HG03064 (cell line): Measurements from ENCODE around the gene IER5L.
"Not testable (repeated sequence)": the region's sequence is repeated elsewhere in the genome, so short reads cannot be mapped to it uniquely, and the experiment has no call there.

Source experiments
- ATAC-seq: cut with Tn5 transposase; IDR thresholded peaks from one replicate; pipeline ENCODE4 v1.9.1; 2021; ENCODE audit warnings: low read depth; ENCODE audit not compliant: unreplicated experiment

IER5L gene

DNA sequence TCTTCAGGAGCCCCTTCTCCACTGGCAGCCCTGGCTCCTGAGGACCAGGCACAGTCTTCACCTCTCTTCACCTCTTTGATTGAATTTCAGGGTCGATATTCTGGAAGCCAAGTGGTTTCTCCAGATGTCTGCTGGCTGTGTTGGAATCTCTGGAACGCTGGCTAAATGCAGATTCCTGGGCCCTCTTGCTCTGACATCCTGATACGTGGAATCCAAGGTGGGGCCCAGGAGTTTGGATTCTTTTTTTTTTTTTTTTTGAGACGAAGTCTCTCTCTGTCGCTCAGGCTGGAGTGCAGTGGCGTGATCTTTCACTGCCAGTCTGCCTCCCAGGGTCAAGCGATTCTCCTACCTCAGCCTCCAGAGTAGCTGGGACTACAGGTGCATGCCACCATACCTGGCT lies 26.8 kb upstream of the IER5L start:
- ATAC-seq, result no peak

DNA sequence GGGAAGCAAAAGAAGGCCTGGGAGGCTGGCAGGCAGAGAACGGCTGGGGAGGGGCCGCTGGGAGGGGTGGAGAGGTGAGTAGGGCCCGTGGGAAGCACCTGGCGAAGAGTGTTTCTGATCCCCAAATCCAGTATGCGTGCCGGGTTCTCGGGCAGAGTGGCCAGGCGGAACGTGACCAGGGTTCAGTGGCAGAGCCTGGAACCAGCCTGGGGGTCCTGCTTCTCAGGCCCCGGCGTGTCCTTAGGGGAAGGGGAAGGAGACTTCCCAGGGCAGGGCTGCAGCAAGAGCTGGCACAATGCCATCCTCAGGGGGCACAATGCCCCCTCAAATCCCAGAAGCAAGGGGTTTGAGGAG lies 25.5 kb upstream of the IER5L start:
- ATAC-seq, result no peak

DNA sequence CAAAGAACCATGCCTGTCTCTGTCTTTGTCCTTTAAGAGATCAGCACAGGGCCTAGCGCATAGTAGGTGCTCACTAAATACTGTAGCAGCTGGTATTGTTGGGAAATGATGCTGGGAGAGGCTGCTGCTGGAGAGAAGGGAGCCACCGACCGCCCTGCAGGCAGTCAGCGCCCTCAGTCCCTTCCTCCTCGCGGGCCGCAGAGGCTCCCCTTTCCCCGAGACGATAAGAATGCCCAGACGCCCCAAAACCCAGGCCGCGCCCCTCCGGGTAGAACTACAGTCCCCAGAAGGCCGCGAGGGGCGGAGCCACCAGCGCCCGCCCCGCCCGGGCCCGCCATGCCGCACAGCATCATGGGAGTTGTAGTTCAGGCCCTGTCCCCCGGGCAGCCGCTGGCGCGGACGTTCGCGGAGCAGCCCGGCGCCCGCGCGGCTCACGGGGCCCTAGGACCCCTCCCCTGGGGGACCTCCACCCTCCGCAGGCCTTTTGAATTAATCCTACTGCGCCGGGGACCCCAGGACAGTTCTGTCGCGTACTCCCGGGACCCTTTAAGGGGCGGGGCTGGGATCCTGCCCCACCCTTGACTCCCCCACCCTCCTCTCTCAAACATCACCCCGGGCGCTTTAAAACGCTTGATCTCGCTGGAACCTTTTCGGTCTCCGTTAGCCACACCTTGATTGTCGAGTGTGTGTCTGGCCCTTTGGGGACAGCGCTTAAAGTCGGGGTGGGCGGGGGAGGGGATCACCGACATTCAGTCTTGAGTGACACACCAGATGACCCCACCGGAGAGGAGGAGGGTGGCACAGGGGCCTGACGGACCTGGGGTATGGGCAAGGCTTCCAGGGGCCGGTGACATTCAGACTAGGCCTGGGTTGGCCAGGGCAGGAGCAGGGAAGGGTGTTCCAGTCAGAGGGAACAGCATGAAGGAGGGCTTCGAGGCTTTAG lies 24.8 kb upstream of the IER5L start:
- peak; percentile 75 for ATAC-seq

DNA sequence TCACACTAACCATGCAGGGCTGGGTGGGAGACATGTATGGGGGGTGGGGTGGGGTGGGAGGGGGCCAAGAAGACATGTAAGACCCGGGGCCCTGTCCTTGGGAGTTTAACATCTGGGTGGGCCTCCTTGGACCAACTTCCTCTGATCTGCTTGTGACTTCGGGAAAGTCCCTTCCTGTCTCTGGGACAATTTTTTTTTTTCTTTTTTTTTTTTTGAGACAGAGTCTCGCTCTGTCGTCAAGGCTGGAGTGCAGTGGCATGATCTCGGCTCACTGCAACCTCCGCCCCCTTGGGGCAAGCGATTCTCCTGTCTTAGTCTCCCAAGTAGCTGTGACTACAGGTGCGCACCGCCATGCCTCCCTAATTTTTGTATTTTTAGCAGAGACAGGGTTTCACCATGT lies 23.8 kb upstream of the IER5L start:
- ATAC-seq, result no peak

DNA sequence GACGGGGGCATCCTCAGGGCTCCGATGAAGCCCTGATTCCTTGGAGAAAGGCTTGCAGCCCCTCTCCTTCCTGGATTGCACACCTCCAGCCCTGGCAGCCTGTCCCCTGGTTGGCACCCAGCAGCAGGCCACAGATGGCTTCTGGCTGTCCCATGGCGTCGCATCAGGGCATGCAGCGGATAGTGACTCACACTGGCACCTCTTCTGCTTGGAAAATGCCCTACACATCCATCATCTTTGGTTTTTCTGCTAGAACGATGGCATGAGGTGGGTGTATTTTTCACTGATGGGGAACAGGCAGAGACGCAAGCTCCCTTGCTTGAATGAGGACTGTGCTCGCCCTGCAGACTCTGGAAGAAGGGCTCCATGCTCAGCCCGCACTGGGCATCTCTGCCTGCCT lies 23.2 kb upstream of the IER5L start:
- ATAC-seq, result no peak

DNA sequence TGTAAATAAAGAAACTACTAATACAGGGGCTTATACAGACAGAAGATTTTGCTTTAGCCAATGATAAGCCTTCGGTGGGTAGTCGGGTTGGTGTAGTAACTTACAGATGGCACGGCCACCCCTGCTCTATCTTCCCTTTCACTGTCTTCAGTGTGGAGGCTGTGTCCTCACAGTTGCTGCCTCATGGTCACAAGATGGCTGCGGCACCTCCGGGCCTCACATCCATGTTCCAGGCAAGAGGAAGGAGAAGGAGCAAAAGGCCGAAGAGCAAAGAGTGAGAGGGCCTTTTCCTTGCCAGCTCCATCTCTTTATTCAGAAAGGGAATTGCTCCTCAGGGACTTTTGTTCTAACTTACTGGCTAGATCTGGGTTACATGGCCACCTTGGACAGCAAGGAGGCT lies 22.2 kb upstream of the IER5L start:
- ATAC-seq, result no peak

DNA sequence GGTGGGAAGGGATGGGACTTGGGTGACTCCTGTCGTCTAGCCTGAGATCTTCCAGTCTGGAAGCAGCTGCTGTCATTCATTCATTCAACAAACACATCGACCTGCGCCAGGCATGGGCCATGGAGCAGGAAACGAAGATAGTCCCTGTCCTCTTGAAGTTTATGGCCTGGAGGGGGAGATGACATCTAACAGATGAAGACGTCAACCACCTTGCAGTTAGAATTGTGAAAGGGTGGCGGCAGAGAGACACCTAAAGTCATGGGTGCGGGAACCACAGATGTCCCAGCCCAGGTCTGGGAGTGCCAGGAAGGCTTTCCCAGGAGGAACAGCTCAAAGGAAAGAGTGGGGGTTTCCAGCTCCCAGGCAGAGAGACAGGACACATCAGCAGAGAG lies 21.0 kb upstream of the IER5L start:
- no peak for ATAC-seq

DNA sequence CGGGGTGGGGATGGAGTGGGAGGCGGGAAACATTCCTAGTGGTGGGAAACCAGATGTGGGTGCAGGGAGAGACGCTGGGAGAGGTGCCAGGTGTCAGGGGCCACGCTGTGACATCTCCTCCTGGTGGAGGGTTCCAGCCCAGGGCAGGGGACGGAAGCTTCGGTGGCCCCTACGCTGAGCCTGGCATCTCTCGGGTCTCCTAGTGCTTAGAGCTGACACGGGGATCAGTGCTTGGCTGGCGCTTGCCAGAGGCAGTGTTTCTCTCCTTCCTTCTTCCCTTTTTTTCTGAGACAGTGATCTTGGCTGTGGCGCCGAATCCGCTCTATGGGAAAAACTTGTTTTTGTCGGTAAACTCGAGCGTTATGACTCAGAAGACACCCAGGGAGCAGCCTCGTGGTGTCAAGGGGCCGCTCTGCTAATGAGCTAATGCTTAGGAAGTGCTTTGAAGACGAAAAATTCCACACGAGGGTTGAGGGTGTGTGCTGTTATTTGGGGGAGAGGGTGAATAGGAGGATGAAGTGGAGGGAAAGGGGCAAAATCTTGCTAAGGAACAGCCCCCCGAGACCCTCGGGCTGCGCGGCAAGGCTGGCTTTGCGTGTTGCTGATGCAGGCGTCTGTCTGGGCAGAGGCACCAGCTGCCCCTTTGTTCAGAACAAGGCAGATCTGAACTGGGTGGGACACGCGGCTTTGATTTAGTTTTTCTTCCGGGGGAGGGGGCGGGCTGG lies 20.4 kb upstream of the IER5L start:
- no peak for ATAC-seq

DNA sequence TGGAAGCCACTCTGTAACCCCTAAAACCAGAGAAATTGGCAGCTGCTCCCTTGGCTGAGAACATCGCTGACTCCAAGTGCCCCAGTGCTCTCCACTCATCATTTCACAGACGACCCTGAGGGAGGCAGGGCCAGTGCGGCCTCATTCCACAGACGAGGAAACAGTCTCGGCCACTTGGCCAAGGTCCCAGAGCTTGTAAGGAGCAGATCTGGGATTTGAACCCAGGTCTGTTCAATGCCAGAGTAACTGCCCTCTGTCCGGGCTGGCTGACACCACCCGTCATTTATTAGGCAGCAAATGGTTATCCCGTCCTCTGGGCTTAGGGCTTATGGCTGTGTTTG lies 19.9 kb upstream of the IER5L start:
- no peak for ATAC-seq

DNA sequence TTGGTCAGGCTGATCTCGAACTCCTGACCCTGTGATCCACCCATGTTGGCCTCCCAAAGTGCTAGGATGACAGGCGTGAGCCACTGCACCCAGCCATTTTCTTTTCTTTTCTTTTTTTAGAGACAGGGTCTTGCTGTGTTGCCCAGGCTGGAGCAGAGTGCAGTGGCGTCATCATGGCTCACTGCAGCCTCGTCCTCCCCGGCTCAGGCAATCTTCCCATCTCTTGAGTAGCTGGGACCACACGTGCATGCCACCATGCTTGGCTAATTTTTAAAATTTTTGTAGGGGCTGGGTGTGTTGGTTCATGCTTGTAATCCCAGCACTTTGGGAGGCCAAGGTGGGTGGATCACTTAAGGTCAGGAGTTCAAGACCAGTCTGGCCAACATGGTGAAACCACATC lies 19.0 kb upstream of the IER5L start:
- not testable (repeated sequence) for ATAC-seq

DNA sequence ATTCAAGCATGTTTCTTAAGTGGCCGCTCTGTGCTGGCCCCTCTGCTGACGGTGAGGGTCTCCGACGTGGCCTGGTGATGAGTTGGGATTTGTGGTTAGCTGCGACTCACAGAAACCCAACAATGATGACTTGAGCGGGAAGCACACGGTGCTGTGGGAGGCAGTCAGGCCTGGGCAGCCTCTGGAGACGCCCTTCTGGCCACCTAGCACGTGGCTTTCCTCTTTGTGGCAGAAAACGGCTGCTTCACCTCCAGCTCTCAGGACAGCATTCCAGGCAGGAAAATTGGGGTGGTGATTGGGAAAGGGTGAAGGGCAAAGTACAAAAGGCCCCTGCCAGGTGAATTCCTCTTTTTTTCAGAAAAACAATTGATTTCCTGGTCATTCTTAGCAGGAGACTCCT lies 17.5 kb upstream of the IER5L start:
- no peak for ATAC-seq

DNA sequence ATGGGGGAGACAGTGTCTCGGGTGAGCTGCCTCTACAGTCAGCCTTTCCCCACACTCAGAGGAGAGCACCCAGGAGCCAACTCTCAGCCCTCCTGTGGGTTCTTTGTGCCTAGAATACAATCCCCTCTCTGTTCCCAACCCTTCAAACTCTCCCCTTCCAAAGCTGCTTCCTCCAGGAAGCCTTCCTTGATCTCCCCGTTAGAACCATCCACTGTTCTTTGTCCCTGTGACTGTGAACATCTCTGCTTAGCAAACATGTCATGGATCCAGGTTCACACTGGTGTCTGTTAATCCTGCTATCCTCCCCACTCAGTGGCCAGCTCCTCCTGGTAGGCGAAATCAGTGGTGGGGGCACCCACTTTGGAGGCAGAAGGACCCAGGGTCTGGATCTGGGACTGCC lies 16.2 kb upstream of the IER5L start:
- no peak for ATAC-seq

DNA sequence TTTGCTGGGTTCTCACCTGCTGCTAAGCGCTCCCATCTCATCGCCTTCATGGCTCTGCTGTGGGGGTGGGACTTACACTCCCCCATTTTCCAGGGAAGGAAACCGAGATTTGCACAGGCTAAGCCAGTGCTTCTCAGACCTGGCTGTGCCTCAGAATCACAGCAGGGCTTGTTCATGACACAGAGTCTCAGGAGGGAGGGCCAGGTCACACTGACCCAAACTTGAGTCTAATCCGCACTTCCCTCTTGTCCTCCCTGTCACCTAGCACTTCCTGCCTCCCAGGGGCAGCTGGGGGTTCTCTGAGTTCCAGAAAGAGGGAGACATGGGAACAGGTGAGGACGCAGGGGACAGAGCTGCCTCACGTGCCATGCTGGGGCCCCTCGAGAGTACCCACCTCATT lies 15.6 kb upstream of the IER5L start:
- ATAC-seq, result no peak

DNA sequence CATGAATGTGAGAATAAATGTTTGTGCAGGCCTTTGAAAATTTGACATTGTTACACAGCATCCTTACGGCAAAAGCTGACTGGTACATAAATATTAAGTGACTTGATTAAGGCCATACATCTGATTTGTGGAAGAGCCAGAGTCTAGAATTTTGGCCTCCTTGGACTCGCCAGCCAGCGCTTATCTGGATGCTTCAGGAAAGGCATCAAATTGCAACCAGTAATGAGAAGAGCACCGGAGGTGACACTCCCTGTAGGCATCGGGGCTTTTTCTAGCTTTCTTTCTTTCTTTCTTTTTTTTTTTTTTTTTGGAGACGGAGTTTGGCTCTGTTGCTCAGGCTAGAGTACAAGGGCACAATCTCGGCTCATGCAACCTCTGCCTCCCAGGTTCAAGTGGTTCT lies 13.2 kb upstream of the IER5L start:
- no peak for ATAC-seq

DNA sequence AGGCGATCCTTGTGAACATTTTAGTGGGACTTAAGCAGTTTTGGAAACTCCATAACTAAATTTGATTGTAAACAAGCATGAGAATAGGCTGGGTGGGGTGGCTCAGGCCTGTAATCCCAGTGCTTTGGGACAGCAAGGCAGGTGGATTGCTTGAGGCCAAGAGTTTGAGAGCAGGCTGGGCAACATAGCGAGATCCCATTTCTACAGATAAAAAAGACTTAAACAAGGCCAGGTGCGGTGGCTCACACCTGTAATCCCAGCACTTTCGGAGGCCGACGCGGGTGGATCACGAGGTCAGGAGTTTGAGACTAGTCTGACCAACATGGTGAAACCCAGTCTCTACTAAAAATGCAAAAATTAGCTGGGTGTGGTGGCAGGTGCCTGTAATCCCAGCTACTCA lies 11.9 kb upstream of the IER5L start:
- not testable (repeated sequence) for ATAC-seq

DNA sequence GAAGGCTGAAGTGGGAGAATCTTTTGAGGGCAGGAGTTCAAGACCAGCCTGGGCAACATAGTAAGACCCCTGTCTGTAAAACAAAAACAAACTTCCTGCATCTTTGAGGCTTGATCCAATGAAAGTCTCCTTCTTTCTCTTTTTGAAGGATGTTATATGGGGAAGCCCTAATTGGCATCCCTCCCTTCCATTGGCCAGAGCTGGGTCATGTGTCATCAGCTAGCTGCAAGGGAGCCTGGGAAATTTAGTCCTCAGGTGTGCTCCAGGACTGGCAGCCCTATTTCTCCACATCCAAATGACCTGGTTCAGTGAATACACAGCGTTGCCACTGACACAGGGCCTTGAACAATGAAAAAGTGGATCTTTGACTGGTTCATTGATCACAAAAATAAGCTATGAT lies 9.0 kb upstream of the IER5L start:
- ATAC-seq, result no peak

DNA sequence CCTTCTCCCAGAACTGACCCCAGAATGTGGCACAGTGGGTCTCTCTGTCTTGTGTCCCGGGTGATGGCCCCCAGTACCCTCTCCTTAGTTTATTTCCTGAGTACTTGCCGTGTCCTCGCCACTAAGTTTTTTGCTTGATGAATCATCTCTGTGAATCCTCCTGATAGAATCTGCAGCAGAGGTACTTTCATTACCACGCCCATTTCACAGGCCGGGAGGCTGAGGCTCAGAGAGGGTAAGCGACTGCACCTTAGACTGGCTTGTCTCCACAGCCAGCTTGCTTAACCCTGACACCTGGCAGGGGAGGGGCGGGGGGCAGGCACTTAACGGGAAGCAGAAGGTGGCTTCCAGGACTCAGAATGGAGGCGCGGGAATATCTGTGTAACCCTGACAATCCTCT lies 7.9 kb upstream of the IER5L start:
- ATAC-seq, result no peak

DNA sequence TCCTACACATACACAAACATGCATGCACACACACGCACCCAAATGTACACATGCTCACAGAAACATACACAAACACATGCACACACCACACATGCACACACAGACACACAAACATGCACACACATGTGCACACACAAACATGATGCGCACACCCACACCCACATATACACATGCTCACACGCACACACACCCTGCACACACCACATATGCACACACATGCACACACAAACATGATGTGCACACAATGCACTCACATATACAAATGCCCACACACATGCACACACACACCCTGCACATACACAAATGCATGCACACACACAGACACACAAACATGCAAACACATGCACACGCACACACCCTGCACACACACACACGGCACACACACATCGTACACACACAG lies 7.3 kb upstream of the IER5L start:
- ATAC-seq, result no peak

DNA sequence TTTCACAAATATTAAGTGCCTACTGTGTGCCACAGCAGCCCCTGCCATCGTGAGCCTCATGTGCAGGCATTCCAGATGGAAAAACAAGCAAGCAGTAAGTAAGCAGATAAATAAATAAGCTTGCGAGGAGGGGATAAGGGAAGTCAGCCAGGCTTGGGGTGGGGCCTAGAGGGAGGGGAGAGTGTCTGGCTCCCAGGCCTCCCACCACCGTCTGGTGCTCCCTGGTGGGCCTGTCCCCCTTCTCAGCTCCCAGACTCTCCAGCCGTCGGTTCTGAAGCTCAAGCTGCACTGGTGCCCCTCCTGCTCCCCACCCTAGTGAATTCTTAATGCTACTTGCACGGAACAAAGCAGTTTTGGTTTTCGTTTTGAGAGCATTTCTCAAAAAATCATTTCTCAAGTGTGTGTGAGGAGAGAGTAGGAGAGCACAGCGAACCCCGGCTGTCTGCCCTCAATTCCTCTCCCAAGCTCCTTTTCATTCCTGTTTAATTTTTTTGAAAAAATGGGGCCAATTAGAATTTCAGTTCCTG lies 6.6 kb upstream of the IER5L start:
- no peak for ATAC-seq

DNA sequence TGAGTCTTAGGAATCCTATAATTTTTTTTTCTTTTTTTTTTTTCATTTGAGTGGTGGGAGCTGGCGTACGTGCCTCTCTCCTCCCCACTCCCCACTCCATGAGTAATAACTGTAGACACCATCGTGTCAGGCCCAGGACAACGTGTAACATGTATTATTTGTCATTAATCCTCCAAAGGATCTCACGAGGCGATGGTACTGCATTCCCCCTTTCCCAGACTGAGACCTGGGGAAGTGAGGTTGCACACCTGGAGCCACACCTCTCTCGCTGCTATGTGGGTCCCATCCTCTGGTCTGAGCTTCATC lies 6.1 kb upstream of the IER5L start:
- ATAC-seq, result no peak

DNA sequence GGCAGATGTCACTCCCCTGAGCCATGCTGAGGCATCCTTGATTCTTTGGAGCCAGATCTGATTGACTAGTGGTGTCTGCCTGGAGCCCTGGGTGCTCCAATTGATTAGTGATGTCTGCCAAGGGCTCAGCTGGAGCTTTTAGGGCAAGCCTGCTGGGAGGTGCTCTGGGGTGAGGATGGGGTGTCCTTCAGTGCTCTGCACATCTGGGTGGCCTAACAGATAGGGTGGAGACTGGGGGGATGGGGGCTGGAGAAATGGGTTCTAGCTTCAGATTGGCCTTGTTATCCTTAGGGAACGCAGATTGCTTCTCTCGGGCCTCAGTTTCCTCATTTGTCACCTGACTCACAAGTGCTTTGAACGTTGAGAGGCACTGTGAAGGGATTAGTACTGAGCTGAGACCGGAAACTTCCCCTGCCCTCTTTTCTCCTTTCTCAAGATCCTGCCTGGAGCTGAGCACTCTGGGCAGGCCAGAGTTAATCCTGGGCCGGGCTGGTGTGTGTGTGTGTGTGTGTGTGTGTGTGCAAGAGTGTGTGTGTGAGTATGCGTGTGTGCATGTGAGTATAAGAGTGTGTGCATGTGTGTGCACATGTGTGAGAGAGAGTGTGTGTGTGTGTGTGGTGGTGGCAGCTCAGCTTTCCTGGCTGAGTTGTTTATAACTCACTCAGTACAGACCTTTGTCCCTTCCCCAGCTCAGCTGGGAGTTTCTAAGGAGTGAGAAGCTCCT lies 5.6 kb upstream of the IER5L start:
- no peak for ATAC-seq
